GM12892 (cell line): ENCODE measurements around the gene NSD2.

ENCODE experiments used
- POLR2A ChIP-seq: IDR thresholded peaks from 2 replicates; pipeline ENCODE4 v1.6.1; 2011; ENCODE audit warnings: low read depth, low read length, control low read depth
- TAF1 ChIP-seq: IDR thresholded peaks from 2 replicates; pipeline ENCODE4 v1.6.1; 2011; ENCODE audit warnings: low read depth, mild to moderate bottlenecking, control low read depth, low read length, borderline replicate concordance

GRCh38 chr4:1948232-1948631 lies 77.0 kb downstream of the NSD2 start:
- TF ChIP-seq POLR2A (no peak), TAF1 (no peak)
